HepG2 (cell line): ENCODE results near the gene PRCP. TPM values are rescaled to one million over a fixed set of nuclear protein-coding genes. Genes with fewer than 3 reads are reported as not detected.

Source experiments
- GABPA ChIP-seq, 2 experiments: IDR thresholded peaks; 2 replicates each; pipeline ENCODE4 v1.6.1; 2011 to 2016; ENCODE audit warnings: low read depth in 2 of 2, low read length in 1 of 2, missing biosample characterization in 1 of 2, missing genetic modification characterization in 1 of 2
- HOXA5 ChIP-seq: sonication (generic); formaldehyde crosslinking; IDR thresholded peaks from 2 replicates; pipeline ENCODE4 v1.4.0; 2020; ENCODE audit warnings: missing genetic modification reagents
- HOXA7 ChIP-seq: sonication (generic); formaldehyde crosslinking; IDR thresholded peaks from 2 replicates; pipeline ENCODE4 v1.8.1; 2022; ENCODE audit warnings: mild to moderate bottlenecking, missing genetic modification reagents, moderate library complexity
- MAF1 ChIP-seq: sonication (generic); formaldehyde crosslinking; IDR thresholded peaks from 2 replicates; pipeline ENCODE4 v1.5.0; 2020; ENCODE audit warnings: missing genetic modification reagents, borderline replicate concordance
- MEIS1 ChIP-seq: sonication (generic); formaldehyde crosslinking; IDR thresholded peaks from 2 replicates; pipeline ENCODE4 v1.9.0; 2021; ENCODE audit warnings: mild to moderate bottlenecking, missing genetic modification reagents, moderate library complexity, borderline replicate concordance
- TOE1 ChIP-seq: sonication (generic); formaldehyde crosslinking; IDR thresholded peaks from 2 replicates; pipeline ENCODE4 v1.4.0; 2020; ENCODE audit warnings: mild to moderate bottlenecking, missing genetic modification reagents
- ZC3H13 ChIP-seq: sonication (generic); formaldehyde crosslinking; IDR thresholded peaks from 2 replicates; pipeline ENCODE4 v1.8.1; 2023; ENCODE audit warnings: mild to moderate bottlenecking, missing genetic modification reagents, moderate library complexity
- ZNF30 ChIP-seq: sonication (generic); formaldehyde crosslinking; IDR thresholded peaks from 2 replicates; pipeline ENCODE4 v1.5.0; 2020; ENCODE audit warnings: mild to moderate bottlenecking, missing genetic modification reagents
- ZNF496 ChIP-seq: sonication (generic); formaldehyde crosslinking; IDR thresholded peaks from 2 replicates; pipeline ENCODE4 v1.8.1; 2023; ENCODE audit warnings: mild to moderate bottlenecking, moderate library complexity, missing genetic modification reagents; ENCODE audit not compliant: insufficient replicate concordance
- ZNF720 ChIP-seq: sonication (generic); formaldehyde crosslinking; IDR thresholded peaks from 2 replicates; pipeline ENCODE4 v1.4.0; 2020; ENCODE audit warnings: missing genetic modification reagents
- ZSCAN20 ChIP-seq: sonication (generic); formaldehyde crosslinking; IDR thresholded peaks from 2 replicates; pipeline ENCODE4 v1.4.0; 2020; ENCODE audit warnings: missing genetic modification reagents, mild to moderate bottlenecking, borderline replicate concordance
- polyA plus RNA-seq, 8 experiments: library from polyadenylated mRNA; depleted of rRNA in 3 of 8; stranded (reverse) in 7 of 8; unstranded in 1 of 8; fragments of >200 nt; fragmentation: Illumina TruSeq in 4 of 8; extraction: Trizol in 4 of 8; gene quantifications; 2 replicates each; pipeline versions ENCODE4 v1.2.1 to v1.2.3, GENCODE V29; 2011 to 2016; ENCODE audit warnings: low read depth in 4 of 8, missing spikeins in 1 of 8, mixed read lengths in 1 of 8; ENCODE audit not compliant: insufficient read depth in 1 of 8
- total RNA-seq, 5 experiments: library from RNA; depleted of rRNA; stranded (reverse); fragments of >200 nt; fragmentation: Illumina TruSeq; extraction: Trizol; gene quantifications; 2 replicates each; pipeline ENCODE4 v1.2.3, GENCODE V29; 2016; ENCODE audit warnings: low read depth in 1 of 5
- TF ChIP-seq, protein P1 (sequence below): sonication (generic); formaldehyde crosslinking; conservative IDR thresholded peaks from 2 replicates; pipeline ENCODE4 v1.4.0; 2020; ENCODE audit warnings: mild to moderate bottlenecking, missing genetic modification reagents, moderate library complexity
- TF ChIP-seq, protein P2 (sequence below): sonication (generic); formaldehyde crosslinking; conservative IDR thresholded peaks from 2 replicates; pipeline ENCODE4 v1.4.0; 2020; ENCODE audit warnings: missing genetic modification reagents
- TF ChIP-seq, protein P3 (sequence below): sonication (generic); formaldehyde crosslinking; IDR thresholded peaks from 2 replicates; pipeline ENCODE4 v1.4.0; 2020; ENCODE audit warnings: missing genetic modification reagents, borderline replicate concordance

The PRCP gene
- total and polyA plus RNA-seq, 2 of the 13 experiments (the other 11 are each of a cell fraction or from before 2014, with no cell fraction given): 84.2 to 105 TPM

DNA sequence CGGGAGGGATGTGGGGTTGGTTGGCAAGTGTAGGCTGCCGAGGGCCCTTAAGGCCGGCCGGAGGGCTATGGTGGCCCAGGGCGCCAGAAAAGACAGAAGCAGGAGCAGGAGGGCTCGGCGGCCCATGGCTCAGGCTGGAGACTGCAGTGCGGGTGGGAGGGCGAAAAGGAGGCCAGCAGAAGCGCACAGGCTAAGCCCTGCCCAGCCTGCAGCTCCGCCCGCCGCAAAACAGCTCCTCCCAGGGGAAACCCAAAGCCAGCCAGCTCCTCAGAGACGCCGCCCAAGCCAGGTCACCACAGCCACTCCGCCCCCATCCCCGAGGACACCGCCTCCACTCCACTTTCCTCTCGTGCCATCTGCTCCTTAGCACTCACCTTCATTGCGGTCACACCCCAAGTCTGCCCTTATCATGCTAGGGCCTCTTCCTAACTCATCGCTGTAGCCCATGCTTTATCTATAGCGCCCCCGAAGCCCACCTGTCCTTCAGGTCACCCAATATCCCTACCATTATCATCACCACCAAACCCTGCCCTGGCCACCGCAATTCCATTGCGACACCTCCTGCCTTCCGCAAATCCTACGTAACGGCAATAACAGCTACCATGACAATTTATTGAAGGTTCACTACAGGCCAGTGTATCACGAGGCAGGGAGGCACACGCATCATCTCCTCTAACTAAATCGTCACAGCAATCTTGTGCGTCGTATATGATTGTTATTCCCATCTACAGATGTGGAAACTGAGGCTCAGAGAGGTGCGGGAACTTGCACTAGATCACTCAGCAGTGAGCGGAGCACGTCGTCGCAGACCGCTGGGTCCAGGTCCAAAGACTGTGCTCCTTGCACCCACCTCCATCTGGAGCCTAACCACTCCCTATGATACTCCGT lies at the start of gene PRCP (continued):
- TF ChIP-seq, protein P1, sequence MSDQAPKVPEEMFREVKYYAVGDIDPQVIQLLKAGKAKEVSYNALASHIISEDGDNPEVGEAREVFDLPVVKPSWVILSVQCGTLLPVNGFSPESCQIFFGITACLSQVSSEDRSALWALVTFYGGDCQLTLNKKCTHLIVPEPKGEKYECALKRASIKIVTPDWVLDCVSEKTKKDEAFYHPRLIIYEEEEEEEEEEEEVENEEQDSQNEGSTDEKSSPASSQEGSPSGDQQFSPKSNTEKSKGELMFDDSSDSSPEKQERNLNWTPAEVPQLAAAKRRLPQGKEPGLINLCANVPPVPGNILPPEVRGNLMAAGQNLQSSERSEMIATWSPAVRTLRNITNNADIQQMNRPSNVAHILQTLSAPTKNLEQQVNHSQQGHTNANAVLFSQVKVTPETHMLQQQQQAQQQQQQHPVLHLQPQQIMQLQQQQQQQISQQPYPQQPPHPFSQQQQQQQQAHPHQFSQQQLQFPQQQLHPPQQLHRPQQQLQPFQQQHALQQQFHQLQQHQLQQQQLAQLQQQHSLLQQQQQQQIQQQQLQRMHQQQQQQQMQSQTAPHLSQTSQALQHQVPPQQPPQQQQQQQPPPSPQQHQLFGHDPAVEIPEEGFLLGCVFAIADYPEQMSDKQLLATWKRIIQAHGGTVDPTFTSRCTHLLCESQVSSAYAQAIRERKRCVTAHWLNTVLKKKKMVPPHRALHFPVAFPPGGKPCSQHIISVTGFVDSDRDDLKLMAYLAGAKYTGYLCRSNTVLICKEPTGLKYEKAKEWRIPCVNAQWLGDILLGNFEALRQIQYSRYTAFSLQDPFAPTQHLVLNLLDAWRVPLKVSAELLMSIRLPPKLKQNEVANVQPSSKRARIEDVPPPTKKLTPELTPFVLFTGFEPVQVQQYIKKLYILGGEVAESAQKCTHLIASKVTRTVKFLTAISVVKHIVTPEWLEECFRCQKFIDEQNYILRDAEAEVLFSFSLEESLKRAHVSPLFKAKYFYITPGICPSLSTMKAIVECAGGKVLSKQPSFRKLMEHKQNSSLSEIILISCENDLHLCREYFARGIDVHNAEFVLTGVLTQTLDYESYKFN: peak; percentile 20; the same call in 1 of the 2 replicates
- TF ChIP-seq HOXA7 (CRISPR knock-in tag) (no peak), TOE1 (CRISPR knock-in tag) (0 out of 2 replicates have a peak, but pooled peaks have one; percentile 35), MEIS1 (0 out of 2 replicates have a peak, but pooled peaks have one; percentile 15), ZC3H13 (no peak), MAF1 (CRISPR knock-in tag) (0 out of 2 replicates have a peak, but pooled peaks have one; percentile 40), ZNF496 (no peak), ZSCAN20 (CRISPR knock-in tag) (no peak), HOXA5 (CRISPR knock-in tag) (no peak), ZNF30 (no peak), ZNF720 (no peak), GABPA (IDR thresholded peaks at IDR 0.05; ENCODE audit: low read depth, low read length) (no peak), GABPA (CRISPR knock-in tag; IDR thresholded peaks at IDR 0.05; ENCODE audit: low read depth) (no peak)
- TF ChIP-seq, protein P2, sequence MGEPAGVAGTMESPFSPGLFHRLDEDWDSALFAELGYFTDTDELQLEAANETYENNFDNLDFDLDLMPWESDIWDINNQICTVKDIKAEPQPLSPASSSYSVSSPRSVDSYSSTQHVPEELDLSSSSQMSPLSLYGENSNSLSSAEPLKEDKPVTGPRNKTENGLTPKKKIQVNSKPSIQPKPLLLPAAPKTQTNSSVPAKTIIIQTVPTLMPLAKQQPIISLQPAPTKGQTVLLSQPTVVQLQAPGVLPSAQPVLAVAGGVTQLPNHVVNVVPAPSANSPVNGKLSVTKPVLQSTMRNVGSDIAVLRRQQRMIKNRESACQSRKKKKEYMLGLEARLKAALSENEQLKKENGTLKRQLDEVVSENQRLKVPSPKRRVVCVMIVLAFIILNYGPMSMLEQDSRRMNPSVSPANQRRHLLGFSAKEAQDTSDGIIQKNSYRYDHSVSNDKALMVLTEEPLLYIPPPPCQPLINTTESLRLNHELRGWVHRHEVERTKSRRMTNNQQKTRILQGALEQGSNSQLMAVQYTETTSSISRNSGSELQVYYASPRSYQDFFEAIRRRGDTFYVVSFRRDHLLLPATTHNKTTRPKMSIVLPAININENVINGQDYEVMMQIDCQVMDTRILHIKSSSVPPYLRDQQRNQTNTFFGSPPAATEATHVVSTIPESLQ (CRISPR knock-in tag): no peak
- TF ChIP-seq, protein P3, sequence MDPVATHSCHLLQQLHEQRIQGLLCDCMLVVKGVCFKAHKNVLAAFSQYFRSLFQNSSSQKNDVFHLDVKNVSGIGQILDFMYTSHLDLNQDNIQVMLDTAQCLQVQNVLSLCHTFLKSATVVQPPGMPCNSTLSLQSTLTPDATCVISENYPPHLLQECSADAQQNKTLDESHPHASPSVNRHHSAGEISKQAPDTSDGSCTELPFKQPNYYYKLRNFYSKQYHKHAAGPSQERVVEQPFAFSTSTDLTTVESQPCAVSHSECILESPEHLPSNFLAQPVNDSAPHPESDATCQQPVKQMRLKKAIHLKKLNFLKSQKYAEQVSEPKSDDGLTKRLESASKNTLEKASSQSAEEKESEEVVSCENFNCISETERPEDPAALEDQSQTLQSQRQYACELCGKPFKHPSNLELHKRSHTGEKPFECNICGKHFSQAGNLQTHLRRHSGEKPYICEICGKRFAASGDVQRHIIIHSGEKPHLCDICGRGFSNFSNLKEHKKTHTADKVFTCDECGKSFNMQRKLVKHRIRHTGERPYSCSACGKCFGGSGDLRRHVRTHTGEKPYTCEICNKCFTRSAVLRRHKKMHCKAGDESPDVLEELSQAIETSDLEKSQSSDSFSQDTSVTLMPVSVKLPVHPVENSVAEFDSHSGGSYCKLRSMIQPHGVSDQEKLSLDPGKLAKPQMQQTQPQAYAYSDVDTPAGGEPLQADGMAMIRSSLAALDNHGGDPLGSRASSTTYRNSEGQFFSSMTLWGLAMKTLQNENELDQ: no peak
